MM.1S (cell line): Measurements from ENCODE around the gene GZMM.

ENCODE experiments used
- DNase-seq: peaks from one replicate; pipeline ENCODE4 v3.0.0-alpha.2; 2015
- H2AFZ ChIP-seq: fragments of 300-600 bp; sonication (generic); 2 replicates; pipeline ENCODE4 v1.6.0; 2016; ENCODE audit warnings: antibody characterized with exemption, low read length
- H3F3A ChIP-seq: fragments of 300-600 bp; sonication (generic); 2 replicates; pipeline ENCODE4 v1.6.1; 2016; ENCODE audit warnings: mild to moderate bottlenecking, antibody characterized with exemption, low read length, moderate library complexity, mixed read lengths; ENCODE audit not compliant: insufficient read depth
- H3K27ac ChIP-seq: fragments of 300-600 bp; sonication (generic); 2 replicates; pipeline ENCODE4 v1.5.1; 2016; ENCODE audit warnings: mild to moderate bottlenecking, low read length
- H3K27me3 ChIP-seq: fragments of 300-600 bp; sonication (generic); replicated peaks from 2 replicates; pipeline ENCODE4 v1.6.0; 2016; ENCODE audit warnings: low read length; ENCODE audit not compliant: insufficient read depth
- H3K36me3 ChIP-seq: fragments of 300-600 bp; sonication (generic); replicated peaks from 2 replicates; pipeline ENCODE4 v1.6.1; 2016; ENCODE audit warnings: mild to moderate bottlenecking, low read length, mixed read lengths; ENCODE audit not compliant: insufficient read depth
- H3K4me1 ChIP-seq: fragments of 300-600 bp; sonication (generic); 2 replicates; pipeline ENCODE4 v1.6.1; 2016; ENCODE audit warnings: low read length, mixed read lengths
- H3K4me2 ChIP-seq: fragments of 300-600 bp; sonication (generic); 2 replicates; pipeline ENCODE4 v1.6.0; 2016; ENCODE audit warnings: low read depth, low read length
- H3K4me3 ChIP-seq: fragments of 300-600 bp; sonication (generic); 2 replicates; pipeline ENCODE4 v1.5.1; 2016; ENCODE audit warnings: low read length, mixed read lengths
- H3K79me2 ChIP-seq: fragments of 300-600 bp; sonication (generic); 2 replicates; pipeline ENCODE4 v1.6.1; 2016; ENCODE audit warnings: mixed run types, low read length, mixed read lengths
- H3K9ac ChIP-seq: fragments of 300-600 bp; sonication (generic); 2 replicates; pipeline ENCODE4 v1.6.1; 2016; ENCODE audit warnings: low read length, mixed read lengths
- H3K9me2 ChIP-seq: fragments of 300-600 bp; sonication (generic); replicated peaks from 2 replicates; pipeline ENCODE4 v1.6.1; 2016; ENCODE audit warnings: mild to moderate bottlenecking, low read length, mixed read lengths; ENCODE audit not compliant: insufficient read depth
- H3K9me3 ChIP-seq: fragments of 300-600 bp; sonication (generic); replicated peaks from 2 replicates; pipeline ENCODE4 v1.6.1; 2016; ENCODE audit warnings: mild to moderate bottlenecking, low read length, mixed read lengths; ENCODE audit not compliant: insufficient read depth
- H4K20me1 ChIP-seq: fragments of 300-600 bp; sonication (generic); 2 replicates; pipeline ENCODE4 v1.6.1; 2016; ENCODE audit warnings: mild to moderate bottlenecking, low read length, moderate library complexity, mixed read lengths; ENCODE audit not compliant: insufficient read depth
- CTCF ChIP-seq: fragments of 300-600 bp; sonication (generic); IDR thresholded peaks from 2 replicates; pipeline ENCODE4 v1.5.1; 2016; ENCODE audit warnings: antibody characterized with exemption, low read length, mixed read lengths
- EZH2 ChIP-seq: fragments of 300-600 bp; sonication (generic); optimal IDR thresholded peaks from 2 replicates; pipeline ENCODE3; 2017; ENCODE audit warnings: low read depth, mild to moderate bottlenecking, antibody characterized with exemption, low read length, mixed read lengths
- EZH2phosphoT487 ChIP-seq: fragments of 300-600 bp; sonication (generic); IDR thresholded peaks from 2 replicates; pipeline ENCODE4 v1.6.1; 2018; ENCODE audit warnings: antibody characterized with exemption, low read length

GZMM gene

DNA sequence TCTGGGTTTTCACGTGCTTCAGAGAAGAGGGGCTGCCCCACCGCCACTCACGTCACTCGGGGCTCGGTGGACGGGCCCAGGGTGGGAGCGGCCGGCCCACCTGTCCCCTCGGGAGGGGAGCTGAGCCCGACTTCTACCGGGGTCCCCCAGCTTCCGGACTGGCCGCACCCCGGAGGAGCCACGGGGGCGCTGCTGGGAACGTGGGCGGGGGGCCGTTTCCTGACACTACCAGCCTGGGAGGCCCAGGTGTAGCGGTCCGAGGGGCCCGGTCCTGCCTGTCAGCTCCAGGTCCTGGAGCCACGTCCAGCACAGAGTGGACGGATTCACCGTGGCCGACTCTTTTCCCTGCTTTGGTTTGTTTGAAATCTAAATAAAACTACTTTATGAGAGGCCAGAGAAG is 2.2 kb upstream of the GZMM start:
- no peak for TF ChIP-seq EZH2phosphoT487
- TF ChIP-seq CTCF, result no peak
- TF ChIP-seq EZH2, result no peak

DNA sequence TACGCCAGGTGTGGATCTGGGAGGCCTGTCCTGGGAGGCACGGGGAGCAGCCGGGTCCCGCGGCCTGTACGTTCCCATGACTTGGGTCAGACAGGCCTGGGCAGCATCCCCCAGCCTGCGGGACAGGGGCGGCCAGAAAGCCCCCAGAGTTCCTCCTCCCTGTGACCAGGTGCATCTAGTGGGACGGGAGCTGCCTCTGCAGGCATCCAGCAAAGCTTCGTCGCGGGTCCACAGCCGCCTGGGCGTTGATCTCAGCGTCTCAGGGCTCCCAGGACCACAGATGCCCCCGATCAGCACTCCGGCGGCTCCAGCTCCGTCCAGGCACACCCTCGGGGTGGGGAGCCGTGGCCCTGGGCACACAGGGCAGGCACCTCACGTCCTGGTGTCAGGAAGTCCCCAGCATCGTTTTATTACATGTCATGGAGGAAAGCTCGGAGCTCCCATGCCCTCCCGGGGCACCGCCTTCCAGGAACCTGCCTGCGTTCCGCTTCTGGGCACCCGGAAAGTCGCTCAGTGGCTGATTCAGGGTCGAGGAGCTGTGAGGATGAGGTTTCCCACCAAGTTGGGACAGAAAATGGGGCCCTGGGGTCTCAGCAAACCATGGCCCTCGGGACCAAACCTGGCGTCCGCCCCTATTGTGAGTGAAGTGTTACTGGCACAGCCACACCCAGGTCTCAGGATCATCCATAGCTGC is 1.5 kb upstream of the GZMM start:
- no peaks in the 10 kb centered on the region for H3K36me3 ChIP-seq
- no peaks in the 10 kb centered on the region for H3K9me3 ChIP-seq
- no peak overlapping the region for H3K4me2 ChIP-seq
- no peak overlapping the region for H2AFZ ChIP-seq
- no peaks in the 10 kb centered on the region for H3F3A ChIP-seq
- no peak overlapping the region for H3K4me3 ChIP-seq
- TF ChIP-seq CTCF, result no peak
- H3K9ac ChIP-seq, result no peak overlapping the region
- 0 out of 2 replicates have a peak, but pooled peaks cover 3% of the 10 kb centered on the region for H3K79me2 ChIP-seq
- H4K20me1 ChIP-seq, result no peaks in the 10 kb centered on the region
- no peak overlapping the region for H3K27ac ChIP-seq
- DNase-seq, result no peak
- H3K4me1 ChIP-seq, result no peaks in the 10 kb centered on the region
- no peaks in the 10 kb centered on the region for H3K9me2 ChIP-seq
- peaks cover 7% of the 10 kb centered on the region for H3K27me3 ChIP-seq

More for the DNA sequence above, 2.2 kb upstream of the GZMM start:
- peaks cover under 1% of the 10 kb centered on the region; the same call in 1 of the 2 replicates for H3K27me3 ChIP-seq
- no peaks in the 10 kb centered on the region for H4K20me1 ChIP-seq
- no peak overlapping the region for H2AFZ ChIP-seq
- 0 out of 2 replicates have a peak, but pooled peaks cover 3% of the 10 kb centered on the region for H3K79me2 ChIP-seq
- H3F3A ChIP-seq, result no peaks in the 10 kb centered on the region
- H3K9ac ChIP-seq, result no peak overlapping the region
- H3K4me1 ChIP-seq, result no peaks in the 10 kb centered on the region
- no peaks in the 10 kb centered on the region for H3K36me3 ChIP-seq
- DNase-seq, result no peak
- no peak overlapping the region for H3K4me3 ChIP-seq
- H3K9me2 ChIP-seq, result no peaks in the 10 kb centered on the region
- H3K4me2 ChIP-seq, result no peak overlapping the region
- H3K27ac ChIP-seq, result no peak overlapping the region
- no peaks in the 10 kb centered on the region for H3K9me3 ChIP-seq

GRCh38 chr19:547117-547516 is 3.3 kb downstream of the GZMM start:
- Histone ChIP-seq H3F3A (no peaks in the 10 kb centered on the region), H3K4me3 (no peak overlapping the region), H3K27ac (no peak overlapping the region), H2AFZ (no peak overlapping the region), H3K9me2 (no peaks in the 10 kb centered on the region), H4K20me1 (no peaks in the 10 kb centered on the region), H3K27me3 (peaks cover 47% of the 10 kb centered on the region), H3K36me3 (no peaks in the 10 kb centered on the region), H3K79me2 (no peaks in the 10 kb centered on the region), H3K4me2 (no peak overlapping the region), H3K9ac (no peak overlapping the region), H3K4me1 (no peaks in the 10 kb centered on the region), H3K9me3 (no peaks in the 10 kb centered on the region)
- DNase-seq, result no peak
- TF ChIP-seq CTCF, result no peak
- TF ChIP-seq EZH2phosphoT487, result no peak
- TF ChIP-seq EZH2, result no peak
